Peyer's patch (tissue), 4 donors: ENCODE measurements around the gene YY1. TPM values are rescaled to one million over a fixed set of nuclear protein-coding genes. Genes with fewer than 3 reads are reported as not detected.
A peak's percentile ranks its signal among the peaks of the same experiment; 100 is the strongest.
"Not testable (repeated sequence)": the region's sequence is repeated elsewhere in the genome, so short reads cannot be mapped to it uniquely, and the experiment has no call there.

Source experiments
- DNase-seq, 3 donors: peaks; one replicate each; pipeline ENCODE4 v3.0.0-alpha.2; 2017 to 2019
- H3K27ac ChIP-seq, 4 donors: fragments of 200-600 bp; sonication (generic); one replicate each; pipeline ENCODE4 v1.5.1; 2016 to 2019
- H3K27me3 ChIP-seq, 2 donors: fragments of 200-600 bp; sonication (generic); one replicate each; pipeline ENCODE4 v1.5.1; 2019
- H3K36me3 ChIP-seq, 3 donors: fragments of 200-600 bp; sonication (generic); one replicate each; pipeline ENCODE4 v1.5.1; 2016 to 2019
- H3K4me1 ChIP-seq, 4 donors: fragments of 200-600 bp; sonication (generic); one replicate each; pipeline ENCODE4 v1.5.1; 2016 to 2019
- H3K4me3 ChIP-seq, 4 donors: fragments of 200-600 bp; sonication (generic); 1 replicate in 3 of 4; 2 replicates in 1 of 4; pipeline ENCODE4 v1.5.1; 2016 to 2019; ENCODE audit warnings: mild to moderate bottlenecking in 1 of 4
- H3K9me3 ChIP-seq, 4 donors: fragments of 200-600 bp; sonication (generic); one replicate each; pipeline ENCODE4 v1.5.1; 2016 to 2019; ENCODE audit warnings: mild to moderate bottlenecking in 1 of 4
- CTCF ChIP-seq, 6 experiments: fragments of 450-650 bp in 4 of 6; fragments of 200-600 bp in 2 of 6; sonication (generic) in 1 of 6; IDR thresholded peaks; one replicate each; pipeline ENCODE4 v1.5.1; 2017 to 2019; ENCODE audit warnings: antibody characterized with exemption in 6 of 6, mild to moderate bottlenecking in 3 of 6, moderate library complexity in 1 of 6
- POLR2A ChIP-seq, 2 donors: fragments of 450-650 bp; IDR thresholded peaks; one replicate each; pipeline ENCODE4 v1.5.1; 2017; ENCODE audit warnings: antibody characterized with exemption in 2 of 2, mild to moderate bottlenecking in 2 of 2, moderate library complexity in 2 of 2
- total RNA-seq, 4 donors: library from RNA; depleted of rRNA; stranded (reverse); fragments of >200 nt; gene quantifications; one replicate each; pipeline ENCODE4 v1.1.0, GENCODE V29; 2016

YY1 gene
- total RNA-seq, 4 donors from 2014 or later = 42.0 to 63.5 (median 50.9) TPM

GRCh38 chr14:100305324-100306100 is 66.6 kb downstream of the YY1 start:
- DNase-seq = peak; percentile 29 to 67 (median 63)
- H3K36me3 ChIP-seq = no peaks in the 10 kb centered on the region
- peak overlapping the region; percentile 77 to 90 (median 81) for H3K27ac ChIP-seq
- no peaks in the 10 kb centered on the region for H3K9me3 ChIP-seq
- TF ChIP-seq POLR2A (IDR thresholded peaks at IDR 0.05) (no peak), CTCF (IDR thresholded peaks at IDR 0.05) (no peak)
- H3K4me1 ChIP-seq = peaks cover 0 to 39% (median 6%) of the 10 kb centered on the region in 4 donors
- H3K4me3 ChIP-seq = peak overlapping the region; percentile 81 to 93 (median 83)
- no peaks in the 10 kb centered on the region for H3K27me3 ChIP-seq

GRCh38 chr14:100306101-100306997 is 67.4 kb downstream of the YY1 start, which contains the start of gene SLC25A29:
Gene SLC25A29, minus strand, starts transcription at chr14:100306444. Its CDS starts 212 bp downstream, at chr14:100306232.
- DNase-seq = peak; percentile 88 to 94 (median 89)
- Histone ChIP-seq H3K27me3 (no peaks in the 10 kb centered on the region), H3K36me3 (no peaks in the 10 kb centered on the region), H3K4me3 (peak within 1 kb of the TSS; percentile 81 to 93 (median 83)), H3K27ac (peak within 1 kb of the TSS; percentile 77 to 90 (median 81)), H3K4me1 (peaks cover 0 to 39% (median 6%) of the 10 kb centered on the region in 4 donors), H3K9me3 (no peaks in the 10 kb centered on the region)
- no peak for TF ChIP-seq CTCF (IDR thresholded peaks at IDR 0.05)
- peak; percentile 27 to 39 for TF ChIP-seq POLR2A (IDR thresholded peaks at IDR 0.05)

GRCh38 chr14:100306998-100307765 is 68.2 kb downstream of the YY1 start:
- Histone ChIP-seq H3K27ac (peak overlapping the region; percentile 77 to 90 (median 81)), H3K36me3 (no peaks in the 10 kb centered on the region), H3K4me3 (peak overlapping the region; percentile 81 to 93 (median 83)), H3K27me3 (no peaks in the 10 kb centered on the region), H3K9me3 (no peaks in the 10 kb centered on the region), H3K4me1 (peaks cover 0 to 39% (median 6%) of the 10 kb centered on the region in 4 donors)
- TF ChIP-seq CTCF (IDR thresholded peaks at IDR 0.05) (no peak), POLR2A (IDR thresholded peaks at IDR 0.05) (no peak)
- peak in 1 of 3 donors; percentile 56 for DNase-seq

GRCh38 chr14:100307766-100308426 is 69.0 kb downstream of the YY1 start:
- H3K4me3 ChIP-seq = peak overlapping the region in 1 of 4 donors; percentile 93
- H3K4me1 ChIP-seq = peaks cover 0 to 39% (median 6%) of the 10 kb centered on the region in 4 donors
- H3K27ac ChIP-seq = no peak overlapping the region

GRCh38 chr14:100308427-100308792 is 69.5 kb downstream of the YY1 start:
- peaks cover 0 to 34% (median 6%) of the 10 kb centered on the region in 4 donors for H3K4me1 ChIP-seq
- not testable (repeated sequence) for DNase-seq, H3K36me3 ChIP-seq, H3K4me3 ChIP-seq, H3K27me3 ChIP-seq, H3K27ac ChIP-seq, H3K9me3 ChIP-seq

More at GRCh38 chr14:100307766-100308426, 69.0 kb downstream of the YY1 start:
- TF ChIP-seq POLR2A (IDR thresholded peaks at IDR 0.05) (no peak), CTCF (IDR thresholded peaks at IDR 0.05) (no peak)
- Histone ChIP-seq H3K9me3 (no peaks in the 10 kb centered on the region), H3K36me3 (no peaks in the 10 kb centered on the region), H3K27me3 (no peaks in the 10 kb centered on the region)
- DNase-seq = no peak
